H1 (cell line): ENCODE data around the gene C16orf54.

Experiments used
- CHD2 ChIP-seq: IDR thresholded peaks from 2 replicates; pipeline ENCODE4 v1.6.1; 2012; ENCODE audit warnings: low read length, improper control_type of control experiment
- GTF2F1 ChIP-seq: IDR thresholded peaks from 2 replicates; pipeline ENCODE4 v1.6.1; 2012; ENCODE audit warnings: low read depth, low read length, improper control_type of control experiment, borderline replicate concordance
- POLR2A ChIP-seq, 2 experiments: IDR thresholded peaks; 1 replicate in 1 of 2; 2 replicates in 1 of 2; pipeline ENCODE4 v1.6.1; 2011; ENCODE audit warnings: low read depth in 2 of 2, low read length in 2 of 2, mild to moderate bottlenecking in 2 of 2; ENCODE audit errors: control extremely low read depth in 1 of 2
- POLR2AphosphoS5 ChIP-seq: IDR thresholded peaks from 2 replicates; pipeline ENCODE4 v1.6.1; 2011; ENCODE audit warnings: low read depth, low read length
- RFX5 ChIP-seq: IDR thresholded peaks from 2 replicates; pipeline ENCODE4 v1.6.1; 2011; ENCODE audit warnings: low read depth, low read length, improper control_type of control experiment, borderline replicate concordance
- SIN3A ChIP-seq, 2 experiments: IDR thresholded peaks in 1 of 2; conservative IDR thresholded peaks in 1 of 2; 2 replicates each; pipeline ENCODE4 v1.6.1; 2011 to 2012; ENCODE audit warnings: low read length in 2 of 2, improper control_type of control experiment in 1 of 2, low read depth in 1 of 2, mild to moderate bottlenecking in 1 of 2
- SIRT6 ChIP-seq: IDR thresholded peaks from one replicate; pipeline ENCODE4 v1.7.1; 2012; ENCODE audit warnings: low read length, inconsistent platforms
- SP1 ChIP-seq: IDR thresholded peaks from 2 replicates; pipeline ENCODE4 v1.6.1; 2011; ENCODE audit warnings: low read depth, low read length
- ZNF274 ChIP-seq: IDR thresholded peaks from 2 replicates; pipeline ENCODE4 v1.7.0; 2012; ENCODE audit warnings: low read length, borderline replicate concordance; ENCODE audit errors: extremely low read depth
- TF ChIP-seq, protein P1 (sequence below): IDR thresholded peaks from 2 replicates; pipeline ENCODE4 v1.6.1; 2012; ENCODE audit warnings: inconsistent platforms
- TF ChIP-seq, protein P2 (sequence below), 3 experiments: IDR thresholded peaks; 1 replicate in 2 of 3; 2 replicates in 1 of 3; pipeline versions ENCODE4 v1.5.1 to v1.6.1; 2011; ENCODE audit warnings: low read length in 3 of 3, mild to moderate bottlenecking in 3 of 3, inconsistent platforms in 2 of 3, low read depth in 1 of 3, moderate library complexity in 1 of 3; ENCODE audit not compliant: insufficient read depth in 1 of 3; ENCODE audit errors: control extremely low read depth in 1 of 3
- TF ChIP-seq, protein P3 (sequence below): IDR thresholded peaks from 2 replicates; pipeline ENCODE4 v1.6.1; 2011; ENCODE audit warnings: low read length, improper control_type of control experiment

DNA sequence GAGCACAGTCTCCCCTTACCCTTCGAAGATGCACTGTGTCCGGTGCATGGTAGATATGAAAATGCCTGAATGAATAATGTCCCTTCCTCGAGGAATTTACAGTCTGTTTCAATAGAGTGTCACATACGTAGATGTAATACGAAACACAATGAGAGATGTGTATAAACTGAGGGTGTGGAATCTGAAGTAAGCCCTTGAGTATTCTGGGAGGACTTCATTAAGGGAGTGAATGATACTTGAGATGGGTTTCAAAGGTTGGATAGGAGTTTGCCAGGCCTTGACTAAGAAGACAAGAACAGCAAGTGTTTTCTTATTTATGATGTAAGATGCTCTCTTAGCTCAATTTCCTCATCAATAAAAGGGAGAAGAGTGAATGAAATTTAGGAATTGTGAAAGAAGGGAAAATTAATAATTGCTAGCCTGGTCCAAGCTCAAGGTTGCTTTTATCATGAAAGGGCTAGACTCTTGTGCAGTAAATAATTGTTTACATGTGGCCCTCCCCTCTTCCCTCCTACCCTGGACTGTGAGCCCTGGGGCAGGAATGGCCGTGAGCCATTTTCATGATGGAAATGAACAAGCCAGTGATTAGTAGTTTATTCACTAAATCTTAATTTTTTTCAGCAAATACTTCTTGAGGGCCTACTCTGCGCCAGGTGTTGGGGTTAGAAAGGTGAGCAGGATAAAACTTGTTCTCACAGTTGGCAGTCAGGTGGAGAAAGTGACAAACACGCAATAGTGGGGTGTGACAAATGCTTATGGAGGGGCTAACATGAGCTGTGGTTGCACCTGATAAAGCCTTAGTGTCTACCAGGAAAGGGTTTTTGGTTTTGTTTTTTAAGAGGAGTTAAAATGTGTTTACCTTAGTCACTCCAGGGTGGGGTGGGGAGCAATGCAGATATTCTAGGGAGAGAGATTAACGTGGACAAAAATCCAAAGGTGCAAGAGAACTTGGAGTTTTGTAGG is 46.3 kb upstream of the C16orf54 start:
- TF ChIP-seq SIRT6 = no peak
- no peak for TF ChIP-seq RFX5
- TF ChIP-seq, protein P1, sequence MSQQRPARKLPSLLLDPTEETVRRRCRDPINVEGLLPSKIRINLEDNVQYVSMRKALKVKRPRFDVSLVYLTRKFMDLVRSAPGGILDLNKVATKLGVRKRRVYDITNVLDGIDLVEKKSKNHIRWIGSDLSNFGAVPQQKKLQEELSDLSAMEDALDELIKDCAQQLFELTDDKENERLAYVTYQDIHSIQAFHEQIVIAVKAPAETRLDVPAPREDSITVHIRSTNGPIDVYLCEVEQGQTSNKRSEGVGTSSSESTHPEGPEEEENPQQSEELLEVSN = no peak
- no peak for TF ChIP-seq CHD2
- no peak for TF ChIP-seq ZNF274
- TF ChIP-seq POLR2AphosphoS5 = no peak
- TF ChIP-seq, protein P2, sequence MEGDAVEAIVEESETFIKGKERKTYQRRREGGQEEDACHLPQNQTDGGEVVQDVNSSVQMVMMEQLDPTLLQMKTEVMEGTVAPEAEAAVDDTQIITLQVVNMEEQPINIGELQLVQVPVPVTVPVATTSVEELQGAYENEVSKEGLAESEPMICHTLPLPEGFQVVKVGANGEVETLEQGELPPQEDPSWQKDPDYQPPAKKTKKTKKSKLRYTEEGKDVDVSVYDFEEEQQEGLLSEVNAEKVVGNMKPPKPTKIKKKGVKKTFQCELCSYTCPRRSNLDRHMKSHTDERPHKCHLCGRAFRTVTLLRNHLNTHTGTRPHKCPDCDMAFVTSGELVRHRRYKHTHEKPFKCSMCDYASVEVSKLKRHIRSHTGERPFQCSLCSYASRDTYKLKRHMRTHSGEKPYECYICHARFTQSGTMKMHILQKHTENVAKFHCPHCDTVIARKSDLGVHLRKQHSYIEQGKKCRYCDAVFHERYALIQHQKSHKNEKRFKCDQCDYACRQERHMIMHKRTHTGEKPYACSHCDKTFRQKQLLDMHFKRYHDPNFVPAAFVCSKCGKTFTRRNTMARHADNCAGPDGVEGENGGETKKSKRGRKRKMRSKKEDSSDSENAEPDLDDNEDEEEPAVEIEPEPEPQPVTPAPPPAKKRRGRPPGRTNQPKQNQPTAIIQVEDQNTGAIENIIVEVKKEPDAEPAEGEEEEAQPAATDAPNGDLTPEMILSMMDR (IDR thresholded peaks at IDR 0.05; ENCODE audit: control extremely low read depth in 1 of 3, insufficient read depth in 1 of 3, low read depth in 1 of 3, low read length in 3 of 3) = no peak
- TF ChIP-seq, protein P3, sequence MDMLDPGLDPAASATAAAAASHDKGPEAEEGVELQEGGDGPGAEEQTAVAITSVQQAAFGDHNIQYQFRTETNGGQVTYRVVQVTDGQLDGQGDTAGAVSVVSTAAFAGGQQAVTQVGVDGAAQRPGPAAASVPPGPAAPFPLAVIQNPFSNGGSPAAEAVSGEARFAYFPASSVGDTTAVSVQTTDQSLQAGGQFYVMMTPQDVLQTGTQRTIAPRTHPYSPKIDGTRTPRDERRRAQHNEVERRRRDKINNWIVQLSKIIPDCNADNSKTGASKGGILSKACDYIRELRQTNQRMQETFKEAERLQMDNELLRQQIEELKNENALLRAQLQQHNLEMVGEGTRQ = no peak
- no peak for TF ChIP-seq GTF2F1
- no peak for TF ChIP-seq SIN3A (conservative IDR thresholded peaks at IDR 0.05 in 1 of 2, IDR thresholded peaks at IDR 0.05 in 1 of 2; ENCODE audit: low read depth in 1 of 2, low read length in 2 of 2)
- TF ChIP-seq POLR2A (IDR thresholded peaks at IDR 0.05; ENCODE audit: control extremely low read depth in 1 of 2, low read depth in 2 of 2, low read length in 2 of 2) = no peak
- TF ChIP-seq SP1 = no peak
